K562 (cell line): ENCODE results near the gene BBC3. TPM values are rescaled to one million over a fixed set of nuclear protein-coding genes. Genes with fewer than 3 reads are reported as not detected.

Experiments used
- BCOR ChIP-seq: fragments of 450-650 bp; IDR thresholded peaks from 2 replicates; pipeline ENCODE4 v1.6.1; 2016
- CBFA2T2 ChIP-seq: fragments of 450-650 bp; conservative IDR thresholded peaks from 2 replicates; pipeline ENCODE4 v1.6.1; 2017; ENCODE audit warnings: mild to moderate bottlenecking
- CBFB ChIP-seq: sonication (generic); formaldehyde crosslinking; IDR thresholded peaks from 2 replicates; pipeline ENCODE4 v1.4.0; 2020; ENCODE audit warnings: mild to moderate bottlenecking, missing genetic modification reagents
- DIDO1 ChIP-seq: fragments of 450-650 bp; IDR thresholded peaks from 2 replicates; pipeline ENCODE4 v1.6.1; 2016; ENCODE audit warnings: low read depth, missing biosample characterization, missing genetic modification characterization
- FIP1L1 ChIP-seq: fragments of 200-400 bp; formaldehyde crosslinking; IDR thresholded peaks from 2 replicates; pipeline ENCODE4 v1.6.1; 2018; ENCODE audit warnings: mild to moderate bottlenecking, low read depth, low read length; ENCODE audit not compliant: poor library complexity, severe bottlenecking
- FOXA3 ChIP-seq, 2 experiments: fragments of 450-650 bp in 1 of 2; sonication (generic) in 1 of 2; formaldehyde crosslinking; IDR thresholded peaks in 1 of 2; conservative IDR thresholded peaks in 1 of 2; 2 replicates each; pipeline versions ENCODE4 v1.4.0 to v1.8.0; 2020 to 2022; ENCODE audit warnings: mild to moderate bottlenecking in 2 of 2, missing genetic modification reagents in 1 of 2
- GABPB1 ChIP-seq: sonication (generic); formaldehyde crosslinking; IDR thresholded peaks from 2 replicates; pipeline ENCODE4 v1.8.0; 2022; ENCODE audit warnings: mild to moderate bottlenecking, missing genetic modification reagents
- JUN ChIP-seq, 2 experiments: sonication (generic) in 1 of 2; formaldehyde crosslinking in 1 of 2; IDR thresholded peaks; 2 replicates each; pipeline versions ENCODE4 v1.6.1 to v1.8.0; 2012 to 2022; ENCODE audit warnings: borderline replicate concordance in 2 of 2, mild to moderate bottlenecking in 2 of 2, improper control_type of control experiment in 1 of 2, low read depth in 1 of 2, low read length in 1 of 2, missing genetic modification reagents in 1 of 2
- KDM1A ChIP-seq, 2 experiments: fragments of 450-650 bp; IDR thresholded peaks; 2 replicates each; pipeline ENCODE4 v1.6.1; 2016; ENCODE audit warnings: mild to moderate bottlenecking in 2 of 2
- LEF1 ChIP-seq: fragments of 450-650 bp; IDR thresholded peaks from 2 replicates; pipeline ENCODE4 v1.6.1; 2016; ENCODE audit warnings: mild to moderate bottlenecking
- NFRKB ChIP-seq: fragments of 450-650 bp; IDR thresholded peaks from 2 replicates; pipeline ENCODE4 v1.6.1; 2016; ENCODE audit warnings: low read depth
- PHF8 ChIP-seq: fragments of 200-600 bp; sonication (generic); IDR thresholded peaks from 2 replicates; pipeline ENCODE4 v1.6.1; 2012; ENCODE audit warnings: mixed run types, mild to moderate bottlenecking, inconsistent platforms, low read length, moderate library complexity, borderline replicate concordance
- TCF3 ChIP-seq: sonication (generic); formaldehyde crosslinking; IDR thresholded peaks from 2 replicates; pipeline ENCODE4 v1.4.0; 2020; ENCODE audit warnings: mild to moderate bottlenecking, missing genetic modification reagents
- ZBTB2 ChIP-seq: fragments of 450-650 bp; IDR thresholded peaks from 2 replicates; pipeline ENCODE4 v1.6.1; 2016; ENCODE audit warnings: antibody characterized with exemption
- polyA plus RNA-seq, 8 experiments: library from polyadenylated mRNA; depleted of rRNA in 4 of 8; stranded (reverse) in 5 of 8; unstranded in 3 of 8; fragments of >200 nt; fragmentation: Nextera tagmentation in 2 of 8; fragmentation: Illumina TruSeq in 1 of 8; extraction: Ambion mirVana in 2 of 8; extraction: Trizol in 1 of 8; gene quantifications; 2 replicates each; pipeline versions ENCODE4 v1.2.1 to v1.2.3, GENCODE V29; 2011 to 2014; ENCODE audit warnings: inconsistent platforms in 1 of 8, missing spikeins in 1 of 8
- total RNA-seq, 7 experiments: library from RNA; depleted of rRNA in 6 of 7; stranded (reverse); fragments of >200 nt in 6 of 7; fragmentation: Illumina TruSeq in 2 of 7; extraction: Trizol in 2 of 7; gene quantifications; 2 replicates each; pipeline versions ENCODE4 v1.2.1 to v1.2.3, GENCODE V29; 2011 to 2021; ENCODE audit warnings: low replicate concordance in 1 of 7
- TF ChIP-seq, protein P1 (sequence below), 2 experiments: IDR thresholded peaks; 2 replicates each; pipeline ENCODE4 v1.6.1; 2011; ENCODE audit warnings: borderline replicate concordance in 1 of 2, control low read depth in 1 of 2, low read depth in 1 of 2, low read length in 1 of 2, mild to moderate bottlenecking in 1 of 2, mixed read lengths in 1 of 2, moderate library complexity in 1 of 2; ENCODE audit not compliant: insufficient read depth in 1 of 2, insufficient read length in 1 of 2, poor library complexity in 1 of 2, severe bottlenecking in 1 of 2; ENCODE audit errors: extremely low read depth in 1 of 2
- TF ChIP-seq, protein P2 (sequence below): fragments of 250-450 bp; sonication (Bioruptor Pico); IDR thresholded peaks from 2 replicates; pipeline ENCODE4 v1.5.0; 2021
- TF ChIP-seq, protein P3 (sequence below), 3 experiments: fragments of 200-800 bp in 1 of 3; sonication (Bioruptor generic) in 1 of 3; sonication (generic) in 1 of 3; formaldehyde crosslinking in 1 of 3; IDR thresholded peaks; 2 replicates each; pipeline versions ENCODE4 v1.6.1 to v1.8.0; 2016 to 2022; ENCODE audit warnings: mild to moderate bottlenecking in 2 of 3, missing compliant biosample characterization in 2 of 3, missing genetic modification characterization in 2 of 3, missing genetic modification reagents in 1 of 3

The BBC3 gene
- total and polyA plus RNA-seq, 9 of the 15 experiments (the other 6 are each of a cell fraction or from before 2014, with no cell fraction given) = 0.15 to 30.7 (median 4.8) TPM

DNA sequence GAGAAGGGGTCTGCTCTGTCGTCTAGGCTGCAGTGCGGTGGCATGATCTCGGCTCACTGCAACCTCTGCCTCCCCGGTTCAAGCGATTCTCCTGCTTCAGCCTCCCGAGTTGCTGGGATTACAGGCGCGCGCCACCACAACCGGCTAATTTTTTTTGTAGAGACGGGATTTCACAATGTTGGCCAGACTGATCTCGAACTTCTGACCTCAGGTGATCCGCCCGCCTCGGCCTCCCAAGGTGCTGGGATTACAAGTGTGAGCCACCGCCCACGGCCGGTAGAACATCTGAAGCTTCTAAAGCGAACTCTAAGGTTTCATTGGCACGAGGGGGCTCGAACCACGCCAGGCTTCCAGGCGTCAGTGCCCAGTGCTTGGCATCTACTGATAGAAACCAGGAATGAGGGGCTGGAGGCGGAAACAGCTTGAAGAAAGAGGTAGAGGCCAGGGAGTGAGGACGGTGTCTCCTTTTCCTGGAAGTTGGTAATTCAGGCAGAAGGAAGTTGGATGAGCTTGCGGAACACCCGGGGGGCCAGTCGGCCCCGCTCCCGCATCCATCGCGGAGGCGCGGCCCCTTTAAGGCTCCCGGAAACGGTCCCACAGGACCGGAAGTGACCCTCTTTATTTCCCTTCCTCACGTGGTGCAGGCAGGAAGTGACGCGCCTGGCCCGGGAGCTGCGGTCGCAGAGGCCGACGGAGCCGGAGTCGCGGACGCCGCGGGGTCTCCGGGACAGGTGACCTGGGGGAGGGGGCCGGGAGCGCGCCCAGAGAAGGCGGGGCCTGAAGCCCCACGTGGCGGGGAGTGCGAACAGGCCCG is 25.1 kb upstream of the BBC3 start, which contains the start of gene CCDC9 (continued):
- TF ChIP-seq JUN (IDR thresholded peaks at IDR 0.05; ENCODE audit: borderline replicate concordance, low read depth, low read length) (peak; percentile 76; the same call in 1 of the 2 replicates), JUN (CRISPR knock-in tag; IDR thresholded peaks at IDR 0.05; ENCODE audit: borderline replicate concordance) (no peak), ZBTB2 (peak; percentile 15; the same call in 1 of the 2 replicates), DIDO1 (tag) (no peak), CBFB (CRISPR knock-in tag) (peak; percentile 86; the same call in 1 of the 2 replicates), PHF8 (peak; percentile 74; the same call in 1 of the 2 replicates), KDM1A (IDR thresholded peaks at IDR 0.05) (peak; percentile 24 to 56; a peak in 2 of 4 replicates), BCOR (peak; percentile 74), FIP1L1 (peak; percentile 47), NFRKB (peak; percentile 80; the same call in 1 of the 2 replicates), TCF3 (no peak), LEF1 (no peak), FOXA3 (CRISPR knock-in tag; conservative IDR thresholded peaks at IDR 0.05 in 1 of 2, IDR thresholded peaks at IDR 0.05 in 1 of 2) (no peak), GABPB1 (CRISPR knock-in tag) (peak; percentile 96), CBFA2T2 (peak; percentile 74)
- TF ChIP-seq, protein P1, sequence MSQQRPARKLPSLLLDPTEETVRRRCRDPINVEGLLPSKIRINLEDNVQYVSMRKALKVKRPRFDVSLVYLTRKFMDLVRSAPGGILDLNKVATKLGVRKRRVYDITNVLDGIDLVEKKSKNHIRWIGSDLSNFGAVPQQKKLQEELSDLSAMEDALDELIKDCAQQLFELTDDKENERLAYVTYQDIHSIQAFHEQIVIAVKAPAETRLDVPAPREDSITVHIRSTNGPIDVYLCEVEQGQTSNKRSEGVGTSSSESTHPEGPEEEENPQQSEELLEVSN (IDR thresholded peaks at IDR 0.05; ENCODE audit: borderline replicate concordance in 1 of 2, extremely low read depth in 1 of 2, insufficient read depth in 1 of 2, insufficient read length in 1 of 2, low read depth in 1 of 2, low read length in 1 of 2, poor library complexity in 1 of 2, severe bottlenecking in 1 of 2) = peak in 1 of 2 experiments; percentile 79
- TF ChIP-seq, protein P2, sequence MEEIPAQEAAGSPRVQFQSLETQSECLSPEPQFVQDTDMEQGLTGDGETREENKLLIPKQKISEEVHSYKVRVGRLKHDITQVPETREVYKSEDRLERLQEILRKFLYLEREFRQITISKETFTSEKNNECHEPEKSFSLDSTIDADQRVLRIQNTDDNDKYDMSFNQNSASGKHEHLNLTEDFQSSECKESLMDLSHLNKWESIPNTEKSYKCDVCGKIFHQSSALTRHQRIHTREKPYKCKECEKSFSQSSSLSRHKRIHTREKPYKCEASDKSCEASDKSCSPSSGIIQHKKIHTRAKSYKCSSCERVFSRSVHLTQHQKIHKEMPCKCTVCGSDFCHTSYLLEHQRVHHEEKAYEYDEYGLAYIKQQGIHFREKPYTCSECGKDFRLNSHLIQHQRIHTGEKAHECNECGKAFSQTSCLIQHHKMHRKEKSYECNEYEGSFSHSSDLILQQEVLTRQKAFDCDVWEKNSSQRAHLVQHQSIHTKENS (CRISPR knock-in tag) = no peak
- TF ChIP-seq, protein P3, sequence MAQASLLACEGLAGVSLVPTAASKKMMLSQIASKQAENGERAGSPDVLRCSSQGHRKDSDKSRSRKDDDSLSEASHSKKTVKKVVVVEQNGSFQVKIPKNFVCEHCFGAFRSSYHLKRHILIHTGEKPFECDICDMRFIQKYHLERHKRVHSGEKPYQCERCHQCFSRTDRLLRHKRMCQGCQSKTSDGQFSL (CRISPR knock-in tag; IDR thresholded peaks at IDR 0.05) = no peak
- TF ChIP-seq, protein P3 (tag; IDR thresholded peaks at IDR 0.05) = peak in 1 of 2 experiments; percentile 9; a peak in 1 of 4 replicates
